Stimulated activated naive CD8-positive, alpha-beta T cell treated with anti-CD3 and anti-CD28 coated beads, Interleukin-15, amount 100 ng/mL, for 72 hours (primary cell): ENCODE data around the gene CRNN.

ENCODE experiments used
- ATAC-seq: fragments of 150-1000 bp; cut with Tn5 transposase; 2 replicates; pipeline ENCODE4 v1.10.0; 2021; ENCODE audit warnings: mild to moderate bottlenecking, moderate library complexity
- DNase-seq, 2 donors: peaks; one replicate each; pipeline ENCODE4 v3.0.0; 2021 to 2022
- H3K27ac Mint-ChIP-seq, 2 donors: one replicate each; pipeline ENCODE4 v1.8.0; 2022; ENCODE audit warnings: mild to moderate bottlenecking in 2 of 2, mixed read lengths in 2 of 2, moderate library complexity in 2 of 2
- H3K27me3 Mint-ChIP-seq: one replicate; pipeline ENCODE4 v1.8.0; 2022; ENCODE audit warnings: mixed read lengths
- H3K4me1 Mint-ChIP-seq: one replicate; pipeline ENCODE4 v1.8.0; 2022; ENCODE audit warnings: mild to moderate bottlenecking, mixed read lengths
- H3K4me3 Mint-ChIP-seq, 2 donors: one replicate each; pipeline ENCODE4 v1.8.0; 2022; ENCODE audit warnings: mild to moderate bottlenecking in 2 of 2, mixed read lengths in 2 of 2, moderate library complexity in 1 of 2
- H3K9me3 Mint-ChIP-seq, 2 donors: one replicate each; pipeline ENCODE4 v1.8.0; 2022; ENCODE audit warnings: mixed read lengths in 2 of 2

The CRNN gene

GRCh38 chr1:152441756-152442155 lies 27.7 kb upstream of the CRNN start:
- ATAC-seq (no peak), DNase-seq (no peak)
- H3K4me1 Mint-ChIP-seq, result no peaks in the 10 kb centered on the region
- H3K27ac Mint-ChIP-seq, result peak overlapping the region in 1 of 2 donors; percentile 71
- peaks cover 25% of the 10 kb centered on the region for H3K27me3 Mint-ChIP-seq
- H3K9me3 Mint-ChIP-seq, result no peaks in the 10 kb centered on the region
- no peak overlapping the region for H3K4me3 Mint-ChIP-seq

- ATAC-seq (peak; percentile 94), DNase-seq (peak; percentile 67 to 73)
- Mint-ChIP-seq H3K27me3 (peaks cover 34% of the 10 kb centered on the region), H3K9me3 (no peaks in the 10 kb centered on the region), H3K27ac (no peak overlapping the region), H3K4me3 (no peak overlapping the region), H3K4me1 (no peaks in the 10 kb centered on the region)
These were observed 26.8 kb upstream of the CRNN start for GRCh38 chr1:152440635-152441471.

GRCh38 chr1:152436593-152437496 lies 22.8 kb upstream of the CRNN start:
- H3K4me3 Mint-ChIP-seq, result no peak overlapping the region
- H3K9me3 Mint-ChIP-seq, result no peaks in the 10 kb centered on the region
- DNase-seq (no peak), ATAC-seq (no peak)
- no peaks in the 10 kb centered on the region for H3K4me1 Mint-ChIP-seq
- no peak overlapping the region for H3K27ac Mint-ChIP-seq
- H3K27me3 Mint-ChIP-seq, result peaks cover 36% of the 10 kb centered on the region

- H3K4me1 Mint-ChIP-seq, result no peaks in the 10 kb centered on the region
- H3K4me3 Mint-ChIP-seq, result no peak overlapping the region
- peaks cover 8 to 11% of the 10 kb centered on the region in 2 donors for H3K9me3 Mint-ChIP-seq
- H3K27me3 Mint-ChIP-seq, result peaks cover 7% of the 10 kb centered on the region
- DNase-seq (no peak), ATAC-seq (no peak)
- no peak overlapping the region for H3K27ac Mint-ChIP-seq
These were observed 13.4 kb upstream of the CRNN start for GRCh38 chr1:152427458-152427857.

- no peak overlapping the region for H3K27ac Mint-ChIP-seq
- peaks cover 8 to 11% of the 10 kb centered on the region in 2 donors for H3K9me3 Mint-ChIP-seq
- H3K4me3 Mint-ChIP-seq, result no peak overlapping the region
- peaks cover 7% of the 10 kb centered on the region for H3K27me3 Mint-ChIP-seq
- no peak for DNase-seq
- H3K4me1 Mint-ChIP-seq, result no peaks in the 10 kb centered on the region
- no peak for ATAC-seq
These were observed 12.7 kb upstream of the CRNN start for GRCh38 chr1:152426731-152427130.

- Mint-ChIP-seq H3K9me3 (peaks cover 8 to 11% of the 10 kb centered on the region in 2 donors), H3K27me3 (peaks cover 42% of the 10 kb centered on the region), H3K4me3 (no peak overlapping the region), H3K27ac (no peak overlapping the region), H3K4me1 (no peaks in the 10 kb centered on the region)
- no peak for ATAC-seq
- no peak for DNase-seq
These were observed 5.9 kb upstream of the CRNN start for GRCh38 chr1:152419917-152420316.

GRCh38 chr1:152415454-152416227 lies 1.6 kb upstream of the CRNN start:
- Mint-ChIP-seq H3K27me3 (peaks cover 36% of the 10 kb centered on the region), H3K4me1 (no peaks in the 10 kb centered on the region), H3K27ac (no peak overlapping the region), H3K9me3 (no peaks in the 10 kb centered on the region), H3K4me3 (no peak overlapping the region)
- ATAC-seq (no peak), DNase-seq (no peak)

- ATAC-seq (no peak), DNase-seq (no peak)
- Mint-ChIP-seq H3K27ac (no peak overlapping the region), H3K9me3 (no peaks in the 10 kb centered on the region), H3K27me3 (peaks cover 33% of the 10 kb centered on the region), H3K4me3 (no peak overlapping the region), H3K4me1 (no peaks in the 10 kb centered on the region)
These were observed 1.3 kb downstream of the CRNN start for GRCh38 chr1:152412756-152413155.

GRCh38 chr1:152411134-152411533 lies 2.9 kb downstream of the CRNN start:
- Mint-ChIP-seq H3K9me3 (no peaks in the 10 kb centered on the region), H3K4me3 (no peak overlapping the region), H3K27ac (no peak overlapping the region), H3K4me1 (no peaks in the 10 kb centered on the region), H3K27me3 (peaks cover 38% of the 10 kb centered on the region)
- no peak for DNase-seq
- no peak for ATAC-seq

GRCh38 chr1:152410599-152410998 lies 3.5 kb downstream of the CRNN start:
- Mint-ChIP-seq H3K4me1 (no peaks in the 10 kb centered on the region), H3K27me3 (peaks cover 33% of the 10 kb centered on the region), H3K9me3 (no peaks in the 10 kb centered on the region), H3K27ac (no peak overlapping the region), H3K4me3 (no peak overlapping the region)
- no peak for DNase-seq
- no peak for ATAC-seq

GRCh38 chr1:152410028-152410427 lies 4.0 kb downstream of the CRNN start:
- no peaks in the 10 kb centered on the region for H3K4me1 Mint-ChIP-seq
- ATAC-seq (no peak), DNase-seq (no peak)
- H3K4me3 Mint-ChIP-seq, result no peak overlapping the region
- no peaks in the 10 kb centered on the region for H3K9me3 Mint-ChIP-seq
- H3K27ac Mint-ChIP-seq, result no peak overlapping the region
- H3K27me3 Mint-ChIP-seq, result peaks cover 29% of the 10 kb centered on the region

- no peaks in the 10 kb centered on the region for H3K9me3 Mint-ChIP-seq
- H3K27ac Mint-ChIP-seq, result no peak overlapping the region
- DNase-seq, result no peak
- no peak for ATAC-seq
- peaks cover 38% of the 10 kb centered on the region for H3K27me3 Mint-ChIP-seq
- no peaks in the 10 kb centered on the region for H3K4me1 Mint-ChIP-seq
- H3K4me3 Mint-ChIP-seq, result no peak overlapping the region
These were observed 5.4 kb downstream of the CRNN start for GRCh38 chr1:152408664-152409063.

- Mint-ChIP-seq H3K4me1 (no peaks in the 10 kb centered on the region), H3K27me3 (peaks cover 43% of the 10 kb centered on the region), H3K4me3 (no peak overlapping the region), H3K27ac (no peak overlapping the region), H3K9me3 (no peaks in the 10 kb centered on the region)
- no peak for DNase-seq
- ATAC-seq, result peak; percentile 55
These were observed 15.0 kb downstream of the CRNN start for GRCh38 chr1:152398812-152399698.

- peaks cover 54% of the 10 kb centered on the region for H3K27me3 Mint-ChIP-seq
- no peaks in the 10 kb centered on the region for H3K9me3 Mint-ChIP-seq
- DNase-seq (no peak), ATAC-seq (no peak)
- no peak overlapping the region for H3K27ac Mint-ChIP-seq
- H3K4me3 Mint-ChIP-seq, result no peak overlapping the region
- peaks cover 7% of the 10 kb centered on the region for H3K4me1 Mint-ChIP-seq
These were observed 16.6 kb downstream of the CRNN start for GRCh38 chr1:152397474-152397873.

GRCh38 chr1:152394151-152394550 lies 19.9 kb downstream of the CRNN start:
- no peak for DNase-seq
- ATAC-seq, result no peak
- Mint-ChIP-seq H3K4me1 (peaks cover 10% of the 10 kb centered on the region), H3K4me3 (no peak overlapping the region), H3K27ac (no peak overlapping the region), H3K9me3 (no peaks in the 10 kb centered on the region), H3K27me3 (peaks cover 73% of the 10 kb centered on the region)
